ENCODE measurements around the gene OCSTAMP.

The OCSTAMP gene

GRCh38 chr20:46550461-46550860 is at the start of gene OCSTAMP:
Gene OCSTAMP, minus strand, starts transcription at chr20:46550654. Its CDS starts 94 bp downstream, at chr20:46550560.
- no peak for DNase-seq

GRCh38 chr20:46599227-46599987 is 49.0 kb upstream of the OCSTAMP start:
- no peak for DNase-seq

- no peak for DNase-seq
Observed at GRCh38 chr20:46595933-46596332, 45.5 kb upstream of the OCSTAMP start.

- DNase-seq: no peak
Observed at GRCh38 chr20:46594725-46595124, 44.3 kb upstream of the OCSTAMP start.

- peak; percentile 28 to 29 for DNase-seq
Observed at GRCh38 chr20:46592580-46593362, 42.3 kb upstream of the OCSTAMP start.

- no peak for DNase-seq
Observed at GRCh38 chr20:46590443-46590842, 40.0 kb upstream of the OCSTAMP start.

- no peak for DNase-seq
Observed at GRCh38 chr20:46588532-46589511, 38.4 kb upstream of the OCSTAMP start.

- DNase-seq: no peak
Observed at GRCh38 chr20:46587986-46588385, 37.5 kb upstream of the OCSTAMP start.

- DNase-seq: no peak
Observed at GRCh38 chr20:46586724-46587123, 36.3 kb upstream of the OCSTAMP start.

GRCh38 chr20:46584508-46584907 is 34.1 kb upstream of the OCSTAMP start:
- DNase-seq: no peak

- DNase-seq: no peak
Observed at GRCh38 chr20:46583411-46584214, 33.2 kb upstream of the OCSTAMP start.

- no peak for DNase-seq
Observed at GRCh38 chr20:46582648-46583047, 32.2 kb upstream of the OCSTAMP start.

- DNase-seq: no peak
Observed at GRCh38 chr20:46581391-46581790, 30.9 kb upstream of the OCSTAMP start.

- DNase-seq: no peak
Observed at GRCh38 chr20:46580613-46581205, 30.3 kb upstream of the OCSTAMP start.

- no peak for DNase-seq
Observed at GRCh38 chr20:46578745-46579144, 28.3 kb upstream of the OCSTAMP start.

GRCh38 chr20:46576774-46577395 is 26.4 kb upstream of the OCSTAMP start:
- DNase-seq: no peak

- DNase-seq: no peak
Observed at GRCh38 chr20:46575937-46576461, 25.5 kb upstream of the OCSTAMP start.

- DNase-seq: no peak
Observed at GRCh38 chr20:46575394-46575793, 24.9 kb upstream of the OCSTAMP start.

GRCh38 chr20:46573788-46574584 is 23.5 kb upstream of the OCSTAMP start:
- no peak for DNase-seq

- no peak for DNase-seq
Observed at GRCh38 chr20:46573234-46573633, 22.8 kb upstream of the OCSTAMP start.
